NT2/D1 (cell line): Measurements from ENCODE around the gene DUS2.

Source experiments
- SUZ12 ChIP-seq: IDR thresholded peaks from 2 replicates; pipeline ENCODE4 v1.6.1; 2011; ENCODE audit not compliant: insufficient read length, insufficient read depth; ENCODE audit errors: extremely low read depth
- YY1 ChIP-seq: IDR thresholded peaks from 2 replicates; pipeline ENCODE4 v1.6.1; 2011; ENCODE audit not compliant: insufficient read length, insufficient read depth
- ZNF274 ChIP-seq: IDR thresholded peaks from 2 replicates; pipeline ENCODE4 v1.6.1; 2011; ENCODE audit warnings: mild to moderate bottlenecking, low read depth, low read length

- no peak for TF ChIP-seq ZNF274
- TF ChIP-seq YY1 = no peak
- no peak for TF ChIP-seq SUZ12
Measured at GRCh38 chr16:67977005-67977404, 46.1 kb upstream of the DUS2 start.
